DMS114 treated with DMSO at 0.1 percent for 48 hours (cell line): Measurements from ENCODE around the gene SERF2.
"Not testable (repeated sequence)": the region's sequence is repeated elsewhere in the genome, so short reads cannot be mapped to it uniquely, and the experiment has no call there.

Experiments
- DNase-seq: peaks from one replicate; lab custom pipeline; 2025; ENCODE audit not compliant: unreplicated experiment; lab: John Stamatoyannopoulos, UW

SERF2 gene

GRCh38 chr15:43791993-43792760 is at the start of gene SERF2:
Gene SERF2 (plus strand): TSS chr15:43792320. CDS start chr15:43792377, 57 bp downstream.
- DNase-seq = peak; percentile 96

GRCh38 chr15:43746245-43746902 is 45.7 kb upstream of the SERF2 start, which contains the start of gene PDIA3:
Gene PDIA3 (plus strand): TSS chr15:43746438. CDS start chr15:43746540, 102 bp downstream.
- DNase-seq = peak; percentile 63

GRCh38 chr15:43746903-43747309 is 45.2 kb upstream of the SERF2 start:
- not testable (repeated sequence) for DNase-seq

GRCh38 chr15:43748376-43748775 is 43.7 kb upstream of the SERF2 start:
- DNase-seq = no peak

GRCh38 chr15:43749690-43750345 is 42.3 kb upstream of the SERF2 start:
- no peak for DNase-seq

GRCh38 chr15:43751885-43752284 is 40.2 kb upstream of the SERF2 start:
- no peak for DNase-seq

GRCh38 chr15:43762824-43763223 is 29.3 kb upstream of the SERF2 start:
- DNase-seq = no peak

- DNase-seq = no peak
Observed at GRCh38 chr15:43763819-43764446, 28.2 kb upstream of the SERF2 start.

- peak; percentile 56 for DNase-seq
Observed at GRCh38 chr15:43769584-43770228, 22.4 kb upstream of the SERF2 start.

GRCh38 chr15:43771816-43772215 is 20.3 kb upstream of the SERF2 start:
- no peak for DNase-seq

GRCh38 chr15:43772624-43773023 is 19.5 kb upstream of the SERF2 start:
- no peak for DNase-seq

GRCh38 chr15:43774062-43774461 is 18.1 kb upstream of the SERF2 start:
- no peak for DNase-seq

- DNase-seq = peak; percentile 33
Observed at GRCh38 chr15:43775411-43775965, 16.6 kb upstream of the SERF2 start.

GRCh38 chr15:43776101-43776717 is 15.9 kb upstream of the SERF2 start:
- DNase-seq = no peak

GRCh38 chr15:43776718-43777266 is 15.3 kb upstream of the SERF2 start, which contains the start of gene ELL3:
Gene ELL3 (minus strand): TSS chr15:43776966. CDS start chr15:43776901, 65 bp downstream.
- peak; percentile 80 for DNase-seq

GRCh38 chr15:43777267-43777914 is 14.7 kb upstream of the SERF2 start:
- peak; percentile 80 for DNase-seq

- DNase-seq = no peak
Observed at GRCh38 chr15:43779016-43779415, 13.1 kb upstream of the SERF2 start.

GRCh38 chr15:43789409-43789808 is 2.7 kb upstream of the SERF2 start:
- DNase-seq = no peak
